ENCODE data around the gene GPR21. TPM values are rescaled to one million over a fixed set of nuclear protein-coding genes. Genes with fewer than 3 reads are reported as not detected.

The GPR21 gene
- total RNA-seq = 1.2 and 1.8 TPM in 2 replicates

DNA sequence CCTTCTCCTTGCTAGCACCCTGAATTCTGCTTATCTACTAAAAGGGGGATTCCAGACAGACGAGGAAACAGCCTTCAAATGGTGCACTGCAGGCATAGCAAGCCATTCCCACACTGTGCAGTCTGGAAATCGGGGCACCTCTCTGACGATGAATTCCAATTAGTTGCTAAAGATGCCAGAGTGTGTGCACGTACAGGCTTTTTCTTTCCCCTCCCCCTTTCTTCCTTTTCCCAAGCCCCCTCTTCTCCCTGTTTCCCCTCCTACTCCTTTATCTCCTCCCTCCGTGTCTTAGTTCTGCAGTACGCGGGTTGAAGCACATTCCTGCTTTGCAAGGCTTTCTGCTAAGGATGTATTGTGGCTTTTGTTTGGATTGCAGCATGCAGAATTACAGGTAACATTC, at the start of gene GPR21:
Gene GPR21 (plus strand): TSS at position 316 of the 400 bp plus-strand sequence. CDS start 900 bp downstream, outside the sequence.

Small RNA genes lying within 50 kb of the gene (small RNA-seq; reads per million reads assigned to genes)
- not detected for gene GPR21

Other genes starting within 250 kb of the GPR21 start
- not detected in 2 replicates for gene OR5C1, start 244.7 kb upstream of the GPR21 start, total RNA-seq
- gene OR1K1, start 233.5 kb upstream of the GPR21 start, total RNA-seq = not detected in 2 replicates
- 46.6 and 53.5 TPM in 2 replicates for gene PDCL, start 205.1 kb upstream of the GPR21 start, total RNA-seq
- 77.5 and 85.1 TPM in 2 replicates for gene RC3H2, start 128.3 kb upstream of the GPR21 start, total RNA-seq
- gene ZBTB6, start 120.3 kb upstream of the GPR21 start, total RNA-seq = 13.2 and 16.5 TPM in 2 replicates
- gene ZBTB26, start 102.2 kb upstream of the GPR21 start, total RNA-seq = 6.0 and 6.3 TPM in 2 replicates
- gene RABGAP1, start 92.6 kb upstream of the GPR21 start, total RNA-seq = 57.8 and 58.8 TPM in 2 replicates
- gene STRBP, start 234.9 kb downstream of the GPR21 start, total RNA-seq = 12.2 and 15.6 TPM in 2 replicates

Data from thoracic aorta endothelial cell (primary cell).